ENCODE measurements around the gene LYPLA2. TPM values are rescaled to one million over a fixed set of nuclear protein-coding genes. Genes with fewer than 3 reads are reported as not detected.
A peak's percentile ranks its signal among the peaks of the same experiment; 100 is the strongest.

Gene LYPLA2
- total RNA-seq, 4 donors from 2014 or later = 4.6 to 33.5 (median 20.3) TPM

DNA sequence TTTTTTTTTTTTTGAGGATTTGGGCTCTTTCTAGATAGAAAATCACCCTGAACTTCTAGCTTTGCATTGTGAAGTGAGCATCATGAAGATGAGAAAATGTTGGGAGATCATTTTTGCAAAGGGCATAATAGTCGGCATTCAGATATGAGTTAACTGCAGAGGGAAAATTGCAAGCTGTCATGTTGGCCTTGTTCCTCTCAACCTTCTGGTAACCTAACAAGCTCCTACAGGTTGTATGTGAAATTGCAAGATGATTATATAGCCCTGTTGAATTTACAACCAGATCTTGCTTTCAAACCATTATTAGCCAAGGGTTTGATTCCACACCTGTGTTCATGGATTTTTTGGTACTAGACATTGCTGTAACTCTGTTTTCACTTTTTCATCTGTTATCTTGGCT, 45.4 kb upstream of the LYPLA2 start:
- Histone ChIP-seq H3K9me3 (no peaks in the 10 kb centered on the region), H3K4me1 (peaks cover 7% of the 10 kb centered on the region in 2 donors), H3K27me3 (no peaks in the 10 kb centered on the region), H3K4me3 (no peak overlapping the region), H3K27ac (no peak overlapping the region), H3K36me3 (no peaks in the 10 kb centered on the region)
- intact Hi-C loops (cut with DNase I; ENCODE audit: low total_unique reads) = no loop called here
- no peak for TF ChIP-seq POLR2A (IDR thresholded peaks at IDR 0.05)
- TF ChIP-seq, protein P1, sequence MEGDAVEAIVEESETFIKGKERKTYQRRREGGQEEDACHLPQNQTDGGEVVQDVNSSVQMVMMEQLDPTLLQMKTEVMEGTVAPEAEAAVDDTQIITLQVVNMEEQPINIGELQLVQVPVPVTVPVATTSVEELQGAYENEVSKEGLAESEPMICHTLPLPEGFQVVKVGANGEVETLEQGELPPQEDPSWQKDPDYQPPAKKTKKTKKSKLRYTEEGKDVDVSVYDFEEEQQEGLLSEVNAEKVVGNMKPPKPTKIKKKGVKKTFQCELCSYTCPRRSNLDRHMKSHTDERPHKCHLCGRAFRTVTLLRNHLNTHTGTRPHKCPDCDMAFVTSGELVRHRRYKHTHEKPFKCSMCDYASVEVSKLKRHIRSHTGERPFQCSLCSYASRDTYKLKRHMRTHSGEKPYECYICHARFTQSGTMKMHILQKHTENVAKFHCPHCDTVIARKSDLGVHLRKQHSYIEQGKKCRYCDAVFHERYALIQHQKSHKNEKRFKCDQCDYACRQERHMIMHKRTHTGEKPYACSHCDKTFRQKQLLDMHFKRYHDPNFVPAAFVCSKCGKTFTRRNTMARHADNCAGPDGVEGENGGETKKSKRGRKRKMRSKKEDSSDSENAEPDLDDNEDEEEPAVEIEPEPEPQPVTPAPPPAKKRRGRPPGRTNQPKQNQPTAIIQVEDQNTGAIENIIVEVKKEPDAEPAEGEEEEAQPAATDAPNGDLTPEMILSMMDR (IDR thresholded peaks at IDR 0.05) = no peak
- no peak for DNase-seq

DNA sequence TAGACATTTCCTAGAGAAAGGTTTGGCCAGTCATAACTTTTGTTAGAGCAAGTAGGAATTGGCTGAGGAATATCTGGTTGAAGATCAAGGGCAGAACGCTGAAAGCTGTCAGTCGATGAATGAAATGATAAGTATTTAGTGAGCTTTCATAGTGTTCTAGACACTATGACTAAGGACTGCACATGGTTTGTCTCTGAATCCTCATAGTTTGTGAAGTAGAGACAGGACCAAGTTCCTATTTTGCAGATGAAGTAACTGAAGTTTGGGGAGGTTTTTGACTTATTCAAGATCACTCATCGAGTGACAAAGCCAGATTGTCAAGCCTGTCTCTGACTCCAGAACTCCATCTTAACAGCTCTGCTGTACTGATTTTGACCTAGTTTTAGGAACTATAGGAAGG, 42.9 kb upstream of the LYPLA2 start:
- TF ChIP-seq, protein P1 (IDR thresholded peaks at IDR 0.05) = no peak
- TF ChIP-seq POLR2A (IDR thresholded peaks at IDR 0.05) = no peak
- Histone ChIP-seq H3K9me3 (no peaks in the 10 kb centered on the region), H3K4me1 (peaks cover 7% of the 10 kb centered on the region in 2 donors), H3K27me3 (no peaks in the 10 kb centered on the region), H3K27ac (no peak overlapping the region), H3K36me3 (no peaks in the 10 kb centered on the region), H3K4me3 (no peak overlapping the region)
- no peak for DNase-seq
- intact Hi-C loops (cut with DNase I; ENCODE audit: low total_unique reads) = no loop called here

DNA sequence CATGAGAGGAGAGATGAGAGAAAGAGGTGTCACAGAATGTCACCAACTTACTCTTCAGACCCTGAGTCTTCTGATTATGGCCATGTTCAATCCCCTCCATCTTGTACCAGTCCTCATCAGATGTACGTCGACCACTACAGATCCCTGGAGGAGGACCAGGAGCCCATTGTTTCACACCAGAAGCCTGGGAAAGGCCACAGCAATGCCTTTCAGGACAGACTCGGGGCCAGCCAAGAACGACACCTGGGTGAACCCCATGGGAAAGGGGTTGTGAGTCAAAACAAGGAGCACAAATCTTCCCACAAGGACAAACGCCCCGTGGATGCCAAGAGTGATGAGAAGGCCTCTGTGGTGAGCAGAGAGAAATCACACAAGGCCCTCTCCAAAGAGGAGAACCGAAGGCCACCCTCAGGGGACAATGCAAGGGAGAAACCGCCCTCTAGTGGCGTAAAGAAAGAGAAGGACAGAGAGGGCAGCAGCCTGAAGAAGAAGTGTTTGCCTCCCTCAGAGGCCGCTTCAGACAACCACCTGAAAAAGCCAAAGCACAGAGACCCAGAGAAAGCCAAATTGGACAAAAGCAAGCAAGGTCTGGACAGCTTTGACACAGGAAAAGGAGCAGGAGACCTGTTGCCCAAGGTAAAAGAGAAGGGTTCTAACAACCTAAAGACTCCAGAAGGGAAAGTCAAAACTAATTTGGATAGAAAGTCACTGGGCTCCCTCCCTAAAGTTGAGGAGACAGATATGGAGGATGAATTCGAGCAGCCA, 39.7 kb upstream of the LYPLA2 start:
- peaks cover 0 to 3% of the 10 kb centered on the region in 2 donors for H3K36me3 ChIP-seq
- no peaks in the 10 kb centered on the region for H3K9me3 ChIP-seq
- H3K4me1 ChIP-seq = no peaks in the 10 kb centered on the region
- intact Hi-C loops (cut with DNase I; ENCODE audit: low total_unique reads) = no loop called here
- no peaks in the 10 kb centered on the region for H3K27me3 ChIP-seq
- H3K27ac ChIP-seq = no peak overlapping the region
- no peak overlapping the region for H3K4me3 ChIP-seq
- DNase-seq = no peak
- no peak for TF ChIP-seq POLR2A (IDR thresholded peaks at IDR 0.05)
- TF ChIP-seq, protein P1 (IDR thresholded peaks at IDR 0.05) = peak in 1 of 4 experiments; percentile 19

DNA sequence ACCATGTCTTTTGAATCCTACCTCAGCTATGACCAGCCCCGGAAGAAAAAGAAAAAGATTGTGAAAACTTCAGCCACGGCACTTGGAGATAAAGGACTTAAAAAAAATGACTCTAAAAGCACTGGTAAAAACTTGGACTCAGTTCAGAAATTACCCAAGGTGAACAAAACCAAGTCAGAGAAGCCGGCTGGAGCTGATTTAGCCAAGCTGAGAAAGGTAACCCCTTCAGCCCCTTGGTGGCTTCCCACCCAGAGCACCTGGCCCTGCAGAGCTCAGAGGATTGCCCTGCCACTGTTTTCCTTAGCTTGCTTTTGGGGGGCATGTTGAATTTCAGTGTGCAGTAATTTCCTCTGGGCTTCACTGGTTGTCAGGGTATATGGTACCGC, 39.1 kb upstream of the LYPLA2 start:
- no peak overlapping the region for H3K27ac ChIP-seq
- no peaks in the 10 kb centered on the region for H3K9me3 ChIP-seq
- H3K4me3 ChIP-seq = no peak overlapping the region
- no peak for TF ChIP-seq POLR2A (IDR thresholded peaks at IDR 0.05)
- TF ChIP-seq, protein P1 (IDR thresholded peaks at IDR 0.05) = no peak
- no peaks in the 10 kb centered on the region for H3K27me3 ChIP-seq
- DNase-seq = no peak
- intact Hi-C loops (cut with DNase I; ENCODE audit: low total_unique reads) = no loop called here
- no peaks in the 10 kb centered on the region for H3K4me1 ChIP-seq
- H3K36me3 ChIP-seq = peaks cover 0 to 3% of the 10 kb centered on the region in 2 donors

DNA sequence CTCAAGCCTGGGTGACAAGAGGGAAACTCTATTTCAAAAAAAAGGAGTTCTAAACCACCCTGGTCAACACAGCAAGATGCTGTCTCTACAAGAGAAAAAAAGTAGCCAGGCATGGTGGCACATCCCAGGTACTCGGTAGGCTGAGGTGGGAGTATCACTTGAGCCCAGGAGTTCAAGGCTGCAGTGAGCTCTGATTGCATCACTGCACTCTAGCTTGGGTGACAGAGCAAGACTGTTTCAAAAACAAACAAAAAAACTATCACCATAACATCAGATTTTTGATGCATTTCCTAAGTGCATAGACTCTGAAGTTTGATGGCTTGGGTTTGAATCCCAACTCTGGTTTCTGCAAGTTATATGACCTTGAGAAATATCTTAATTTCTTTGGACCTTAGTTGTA, 38.0 kb upstream of the LYPLA2 start:
- no peak for TF ChIP-seq POLR2A (IDR thresholded peaks at IDR 0.05)
- TF ChIP-seq, protein P1 (IDR thresholded peaks at IDR 0.05) = no peak
- Histone ChIP-seq H3K4me1 (no peaks in the 10 kb centered on the region), H3K27me3 (no peaks in the 10 kb centered on the region), H3K36me3 (peaks cover 0 to 3% of the 10 kb centered on the region in 2 donors), H3K4me3 (no peak overlapping the region), H3K27ac (no peak overlapping the region), H3K9me3 (no peaks in the 10 kb centered on the region)
- intact Hi-C loops (cut with DNase I; ENCODE audit: low total_unique reads) = no loop called here
- DNase-seq = no peak
